SK-N-MC (cell line): ENCODE measurements around the gene CACFD1.
A peak's percentile ranks its signal among the peaks of the same experiment; 100 is the strongest.

Experiments
- DNase-seq: peaks from one replicate; pipeline ENCODE4 v3.0.0-alpha.2; 2011; ENCODE audit warnings: low read depth, low spot score
- H3K27ac ChIP-seq: fragments of 200-600 bp; sonication (generic); 2 replicates; pipeline ENCODE4 v1.5.1; 2016; ENCODE audit warnings: mixed run types
- H3K36me3 ChIP-seq: fragments of 200-600 bp; sonication (generic); 2 replicates; pipeline ENCODE4 v1.6.1; 2017; ENCODE audit warnings: antibody characterized with exemption, low read length, mixed read lengths; ENCODE audit not compliant: insufficient read depth
- H3K4me3 ChIP-seq: fragments of 200-600 bp; sonication (generic); 2 replicates; pipeline ENCODE4 v1.5.1; 2016
- H3K9ac ChIP-seq: fragments of 200-600 bp; sonication (generic); 2 replicates; pipeline ENCODE4 v1.8.0; 2017; ENCODE audit warnings: mixed run types, mixed read lengths; ENCODE audit not compliant: insufficient read length
- H3K9me3 ChIP-seq: fragments of 200-600 bp; sonication (generic); 2 replicates; pipeline ENCODE4 v1.6.1; 2017; ENCODE audit warnings: low read depth, mild to moderate bottlenecking, antibody characterized with exemption, low read length, moderate library complexity, mixed read lengths
- EZH2 ChIP-seq: fragments of 200-600 bp; sonication (generic); IDR thresholded peaks from one replicate; pipeline ENCODE4 v1.6.1; 2017; ENCODE audit warnings: antibody characterized with exemption
- FOXP2 ChIP-seq: optimal IDR thresholded peaks from 2 replicates; pipeline ENCODE3; 2011; ENCODE audit warnings: mild to moderate bottlenecking, moderate library complexity; ENCODE audit not compliant: insufficient read depth; ENCODE audit errors: extremely low read length, control extremely low read depth
- POLR2AphosphoS5 ChIP-seq: IDR thresholded peaks from 2 replicates; pipeline ENCODE4 v1.6.1; 2012; ENCODE audit warnings: mild to moderate bottlenecking, low read depth, low read length, borderline replicate concordance

Gene CACFD1

GRCh38 chr9:133464638-133465037 is 4.9 kb downstream of the CACFD1 start:
- Histone ChIP-seq H3K9me3 (no peaks in the 10 kb centered on the region), H3K36me3 (no peaks in the 10 kb centered on the region), H3K4me3 (no peak overlapping the region), H3K9ac (no peak overlapping the region), H3K27ac (no peak overlapping the region)
- no peak for TF ChIP-seq FOXP2
- TF ChIP-seq POLR2AphosphoS5 = no peak
- TF ChIP-seq EZH2 = no peak
- DNase-seq = no peak

GRCh38 chr9:133465984-133466383 is 6.2 kb downstream of the CACFD1 start:
- TF ChIP-seq FOXP2 (no peak), POLR2AphosphoS5 (no peak), EZH2 (no peak)
- Histone ChIP-seq H3K4me3 (no peak overlapping the region), H3K36me3 (no peaks in the 10 kb centered on the region), H3K27ac (peak overlapping the region; percentile 22), H3K9ac (no peak overlapping the region), H3K9me3 (no peaks in the 10 kb centered on the region)
- no peak for DNase-seq

GRCh38 chr9:133467101-133467500 is 7.3 kb downstream of the CACFD1 start:
- Histone ChIP-seq H3K4me3 (no peak overlapping the region), H3K27ac (no peak overlapping the region), H3K9ac (no peak overlapping the region), H3K36me3 (no peaks in the 10 kb centered on the region), H3K9me3 (no peaks in the 10 kb centered on the region)
- no peak for DNase-seq
- TF ChIP-seq EZH2 (no peak), POLR2AphosphoS5 (no peak), FOXP2 (no peak)

- H3K36me3 ChIP-seq = no peaks in the 10 kb centered on the region
- no peaks in the 10 kb centered on the region for H3K9me3 ChIP-seq
- TF ChIP-seq POLR2AphosphoS5 (no peak), EZH2 (no peak), FOXP2 (no peak)
- DNase-seq = no peak
- no peak overlapping the region for H3K9ac ChIP-seq
- no peak overlapping the region for H3K4me3 ChIP-seq
- H3K27ac ChIP-seq = no peak overlapping the region
Observed at GRCh38 chr9:133468374-133468773, 8.6 kb downstream of the CACFD1 start.

GRCh38 chr9:133468777-133469421 is 9.1 kb downstream of the CACFD1 start:
- no peak overlapping the region for H3K27ac ChIP-seq
- H3K9me3 ChIP-seq = no peaks in the 10 kb centered on the region
- H3K9ac ChIP-seq = no peak overlapping the region
- H3K4me3 ChIP-seq = no peak overlapping the region
- no peak for DNase-seq
- TF ChIP-seq EZH2 (no peak), FOXP2 (no peak), POLR2AphosphoS5 (no peak)
- no peaks in the 10 kb centered on the region for H3K36me3 ChIP-seq

- TF ChIP-seq FOXP2 (no peak), EZH2 (no peak), POLR2AphosphoS5 (no peak)
- DNase-seq = no peak
- no peaks in the 10 kb centered on the region for H3K9me3 ChIP-seq
- H3K4me3 ChIP-seq = no peak overlapping the region
- no peak overlapping the region for H3K9ac ChIP-seq
- no peaks in the 10 kb centered on the region for H3K36me3 ChIP-seq
- no peak overlapping the region for H3K27ac ChIP-seq
Observed at GRCh38 chr9:133470427-133470924, 10.7 kb downstream of the CACFD1 start.

- TF ChIP-seq FOXP2 = no peak
- no peak for TF ChIP-seq POLR2AphosphoS5
- no peak for TF ChIP-seq EZH2
- no peak overlapping the region for H3K4me3 ChIP-seq
- H3K9me3 ChIP-seq = no peaks in the 10 kb centered on the region
- H3K36me3 ChIP-seq = no peaks in the 10 kb centered on the region
- H3K27ac ChIP-seq = no peak overlapping the region
- no peak overlapping the region for H3K9ac ChIP-seq
- no peak for DNase-seq
Observed at GRCh38 chr9:133470988-133471387, 11.2 kb downstream of the CACFD1 start.

- Histone ChIP-seq H3K9ac (no peak overlapping the region), H3K27ac (no peak overlapping the region), H3K9me3 (no peaks in the 10 kb centered on the region), H3K4me3 (no peak overlapping the region), H3K36me3 (no peaks in the 10 kb centered on the region)
- TF ChIP-seq FOXP2 = no peak
- no peak for TF ChIP-seq POLR2AphosphoS5
- no peak for TF ChIP-seq EZH2
- DNase-seq = no peak
Observed at GRCh38 chr9:133471551-133472276, 11.9 kb downstream of the CACFD1 start.
